C4-2B (cell line): Measurements from ENCODE around the gene SLC17A5.
A peak's percentile ranks its signal among the peaks of the same experiment; 100 is the strongest.

Experiments
- H3K27ac ChIP-seq: fragments of 450-650 bp; 2 replicates; pipeline ENCODE4 v1.5.1; 2017
- ZFX ChIP-seq: fragments of 450-650 bp; IDR thresholded peaks from 2 replicates; pipeline ENCODE4 v1.6.1; 2017
- TF ChIP-seq, protein P1 (sequence below): fragments of 450-650 bp; conservative IDR thresholded peaks from 2 replicates; pipeline ENCODE4 v1.5.1; 2017; ENCODE audit warnings: mild to moderate bottlenecking

SLC17A5 gene

DNA sequence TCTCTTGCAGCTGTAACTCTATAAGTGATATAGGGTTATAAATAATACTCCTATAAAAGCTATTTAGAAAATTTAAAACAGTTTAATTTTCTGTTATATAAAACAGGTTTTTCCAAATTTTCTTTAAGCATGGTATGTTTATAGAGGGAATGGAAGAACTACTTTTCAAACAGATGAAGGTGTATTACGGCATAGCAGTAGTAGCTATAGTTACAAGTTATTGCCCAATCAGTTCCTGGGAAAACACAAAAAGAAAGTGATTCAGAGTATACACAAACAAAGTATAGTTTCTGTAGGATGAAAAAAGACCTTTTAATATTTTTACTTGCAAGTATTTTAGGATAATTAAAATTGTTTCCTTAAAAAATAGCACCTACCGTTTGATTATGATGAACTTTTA, 9.8 kb downstream of the SLC17A5 start:
- no peak for TF ChIP-seq ZFX
- TF ChIP-seq, protein P1, sequence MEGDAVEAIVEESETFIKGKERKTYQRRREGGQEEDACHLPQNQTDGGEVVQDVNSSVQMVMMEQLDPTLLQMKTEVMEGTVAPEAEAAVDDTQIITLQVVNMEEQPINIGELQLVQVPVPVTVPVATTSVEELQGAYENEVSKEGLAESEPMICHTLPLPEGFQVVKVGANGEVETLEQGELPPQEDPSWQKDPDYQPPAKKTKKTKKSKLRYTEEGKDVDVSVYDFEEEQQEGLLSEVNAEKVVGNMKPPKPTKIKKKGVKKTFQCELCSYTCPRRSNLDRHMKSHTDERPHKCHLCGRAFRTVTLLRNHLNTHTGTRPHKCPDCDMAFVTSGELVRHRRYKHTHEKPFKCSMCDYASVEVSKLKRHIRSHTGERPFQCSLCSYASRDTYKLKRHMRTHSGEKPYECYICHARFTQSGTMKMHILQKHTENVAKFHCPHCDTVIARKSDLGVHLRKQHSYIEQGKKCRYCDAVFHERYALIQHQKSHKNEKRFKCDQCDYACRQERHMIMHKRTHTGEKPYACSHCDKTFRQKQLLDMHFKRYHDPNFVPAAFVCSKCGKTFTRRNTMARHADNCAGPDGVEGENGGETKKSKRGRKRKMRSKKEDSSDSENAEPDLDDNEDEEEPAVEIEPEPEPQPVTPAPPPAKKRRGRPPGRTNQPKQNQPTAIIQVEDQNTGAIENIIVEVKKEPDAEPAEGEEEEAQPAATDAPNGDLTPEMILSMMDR = no peak
- no peak overlapping the region for H3K27ac ChIP-seq

DNA sequence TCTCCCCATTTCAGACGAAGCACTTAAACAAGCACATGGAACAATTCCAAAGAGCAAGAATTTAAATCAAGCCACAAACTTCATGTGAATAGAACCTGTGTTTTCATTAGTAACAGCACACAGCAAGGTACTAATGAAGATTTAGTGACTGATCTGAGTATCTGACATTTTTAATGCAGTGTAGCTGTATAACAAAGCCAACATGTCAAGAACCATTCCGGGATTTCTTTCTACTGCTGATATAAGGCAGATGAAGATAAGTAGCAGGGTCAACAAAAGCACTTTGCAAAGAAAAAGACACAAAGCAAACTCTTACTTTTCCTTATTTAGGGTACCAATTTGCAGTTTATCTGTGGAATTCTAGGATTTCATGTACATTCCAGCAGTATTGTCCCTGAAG, 11.3 kb downstream of the SLC17A5 start:
- TF ChIP-seq ZFX = no peak
- TF ChIP-seq, protein P1 = no peak
- no peak overlapping the region for H3K27ac ChIP-seq

DNA sequence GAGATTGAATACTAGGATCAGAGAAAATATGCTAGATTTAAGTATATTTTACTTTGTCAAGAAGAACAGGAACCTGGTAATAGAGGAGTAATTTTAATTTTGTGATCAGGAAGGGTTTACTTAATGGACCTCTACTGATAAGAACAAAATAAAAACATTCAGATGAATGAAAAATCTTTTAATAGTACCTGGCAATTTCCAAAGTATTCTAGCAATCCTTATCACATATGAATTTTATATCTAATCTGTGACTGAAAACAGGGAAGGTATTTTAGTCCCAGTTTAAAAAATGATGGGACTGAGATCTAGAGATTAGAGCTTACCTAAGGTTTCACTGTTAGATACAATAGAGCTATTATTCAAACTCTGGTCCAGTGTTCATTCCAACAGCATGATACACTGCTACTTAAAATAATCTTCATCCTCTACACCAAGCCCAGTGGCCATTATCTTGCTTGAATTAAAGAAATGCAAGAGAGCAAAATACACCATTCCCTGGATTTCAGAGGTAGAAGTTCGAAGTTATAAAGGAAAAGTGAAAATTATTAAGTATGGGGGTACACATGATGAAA, 13.5 kb downstream of the SLC17A5 start:
- TF ChIP-seq ZFX = no peak
- TF ChIP-seq, protein P1 = no peak
- no peak overlapping the region for H3K27ac ChIP-seq

DNA sequence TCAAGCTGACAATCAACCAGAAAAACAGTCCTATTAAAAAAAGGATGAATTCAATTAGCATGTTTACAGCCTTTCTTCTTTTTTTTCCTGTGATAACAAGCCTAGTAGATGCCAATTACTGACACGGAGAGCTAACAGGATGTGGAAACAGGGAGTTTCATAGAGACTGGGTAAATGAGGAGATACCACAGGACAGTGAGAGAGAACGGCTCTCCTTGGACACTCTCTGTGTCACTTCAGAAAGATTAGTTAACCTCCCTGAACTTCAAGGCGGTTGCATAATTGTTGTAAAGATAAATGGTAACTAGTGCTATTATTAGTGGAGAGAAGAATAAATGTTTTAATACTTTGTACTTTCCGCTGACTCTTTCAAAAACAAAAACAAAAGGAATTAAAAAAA, 14.8 kb downstream of the SLC17A5 start:
- TF ChIP-seq, protein P1 = no peak
- TF ChIP-seq ZFX = no peak
- no peak overlapping the region for H3K27ac ChIP-seq

DNA sequence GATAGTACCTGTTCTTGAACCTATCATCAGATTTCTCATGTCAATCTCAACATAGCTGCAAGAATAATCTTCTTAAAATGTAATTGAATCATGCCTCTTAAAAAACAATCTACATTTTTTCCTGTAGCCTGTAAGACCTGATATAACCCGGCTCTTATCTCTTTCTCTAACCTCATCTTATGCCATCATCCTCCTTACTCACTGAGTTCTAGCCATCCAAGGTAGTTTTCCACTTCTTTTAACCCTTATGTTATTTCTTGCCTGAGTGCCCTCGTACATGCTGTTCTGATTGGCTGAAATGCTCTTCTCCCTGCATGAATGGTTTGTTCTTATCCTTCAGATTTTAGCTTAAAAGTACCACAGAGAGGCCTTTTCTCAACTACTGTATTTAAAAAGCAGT, 16.4 kb downstream of the SLC17A5 start:
- H3K27ac ChIP-seq = no peak overlapping the region
- TF ChIP-seq, protein P1 = no peak
- no peak for TF ChIP-seq ZFX

DNA sequence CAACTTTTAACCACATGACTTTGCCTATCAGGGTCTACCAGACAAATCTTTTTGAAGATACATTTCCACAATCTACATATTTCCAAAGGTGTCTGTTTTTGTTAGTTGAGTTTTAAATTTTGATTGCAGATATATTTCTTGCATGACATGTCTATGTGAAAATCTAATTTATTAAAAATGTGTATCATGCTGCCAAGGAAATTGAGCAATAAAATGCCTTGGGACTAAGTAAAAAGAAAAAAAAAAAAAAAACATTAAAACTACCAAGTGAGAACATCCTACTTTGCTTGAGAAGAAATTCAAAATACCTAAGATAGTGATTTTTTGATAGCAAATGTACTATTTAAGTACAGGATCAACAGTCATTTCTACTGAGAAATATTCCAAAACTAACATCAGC, 17.7 kb downstream of the SLC17A5 start:
- H3K27ac ChIP-seq = peak overlapping the region; percentile 35; the same call in 1 of the 2 replicates
- TF ChIP-seq ZFX = no peak
- TF ChIP-seq, protein P1 = no peak

DNA sequence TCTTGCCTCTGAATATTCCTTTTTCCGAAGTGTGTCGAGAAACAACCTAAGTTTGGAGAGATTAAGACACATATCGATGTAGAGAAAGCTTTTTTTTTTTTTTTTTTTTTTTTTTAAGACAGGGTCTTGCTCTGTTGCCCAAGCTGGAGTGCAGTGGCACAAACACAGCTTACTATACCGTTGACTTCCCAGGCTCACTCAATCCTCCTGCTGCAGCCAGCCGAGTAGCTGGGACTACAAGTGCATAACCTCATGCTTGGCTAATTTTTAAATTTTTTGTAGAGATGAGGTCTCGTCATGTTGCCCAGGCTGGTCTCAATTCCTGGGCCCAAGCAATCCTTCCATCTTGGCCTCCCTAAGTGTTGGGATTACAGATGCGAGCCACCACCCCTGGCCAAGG, 21.4 kb downstream of the SLC17A5 start:
- no peak overlapping the region for H3K27ac ChIP-seq
- TF ChIP-seq, protein P1 = no peak
- no peak for TF ChIP-seq ZFX
